ENCODE measurements around the gene GRHL3.

GRHL3 gene

DNA sequence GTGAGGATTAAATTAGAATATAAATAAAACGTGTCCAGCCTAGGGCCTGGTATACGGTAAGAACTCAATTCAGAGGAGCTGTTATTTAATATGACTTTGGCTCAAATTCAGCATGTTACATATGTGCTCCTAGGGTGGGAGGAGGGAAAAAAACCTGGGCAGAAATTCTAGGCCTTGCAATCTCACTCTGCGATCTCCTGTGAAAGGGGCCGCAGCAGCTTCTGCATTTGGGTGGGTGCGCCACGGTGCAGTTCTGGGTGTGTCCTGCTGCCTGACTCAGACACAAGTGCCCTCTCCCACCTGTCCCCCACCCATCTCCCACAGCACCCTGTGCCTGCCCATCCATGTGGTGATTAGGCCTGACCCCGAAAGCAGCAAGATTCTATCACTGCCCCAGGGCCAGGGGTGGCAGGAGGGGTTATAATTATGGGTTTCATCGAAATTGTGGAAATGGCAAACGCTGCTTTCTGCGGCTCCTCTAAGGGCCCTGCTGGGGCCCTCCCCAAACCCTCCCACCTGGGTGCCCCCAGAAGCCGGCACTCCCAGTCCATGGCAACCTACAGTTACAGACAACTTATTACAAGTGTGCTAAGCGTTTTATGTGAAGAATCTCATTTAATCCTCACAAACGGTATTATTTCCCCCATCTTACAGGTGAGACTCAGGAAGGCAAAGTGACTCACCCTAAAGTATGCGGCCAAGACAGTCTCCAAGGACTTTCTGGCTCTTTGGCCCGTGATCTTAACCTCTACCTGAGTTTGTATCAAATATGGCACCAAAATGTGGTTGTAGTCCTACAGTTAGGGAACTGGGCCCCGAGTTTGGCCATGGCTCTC is 25.5 kb upstream of the GRHL3 start:
- no peak for DNase-seq (ENCODE audit: low spot score)

DNA sequence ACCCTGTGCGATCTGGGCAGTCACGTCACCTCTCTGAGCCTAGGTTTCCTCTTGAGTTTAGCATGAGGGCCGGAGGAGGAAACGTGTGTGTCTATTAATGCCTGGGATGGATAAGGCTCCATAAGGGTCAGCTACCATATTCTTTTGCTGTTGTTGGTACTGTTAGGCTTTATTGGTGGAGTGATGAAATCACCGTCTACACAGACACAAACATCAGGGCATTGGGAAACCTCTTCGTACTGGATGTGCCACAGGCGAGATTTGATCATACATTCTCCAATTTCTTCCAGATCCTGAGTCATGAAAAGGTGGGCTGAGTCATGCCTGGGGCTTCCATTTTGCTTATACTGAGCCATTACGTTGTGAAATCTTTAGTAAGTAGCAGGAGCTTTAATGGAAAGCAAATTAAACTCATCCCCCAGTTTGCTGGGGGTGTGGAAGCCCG is 24.9 kb upstream of the GRHL3 start:
- peak; percentile 89 for DNase-seq (ENCODE audit: low spot score)

GRCh38 chr1:24294716-24295371 is 24.3 kb upstream of the GRHL3 start:
- DNase-seq (ENCODE audit: low spot score) = peak; percentile 79

GRCh38 chr1:24295535-24295934 is 23.6 kb upstream of the GRHL3 start:
- DNase-seq (ENCODE audit: low spot score) = no peak

DNA sequence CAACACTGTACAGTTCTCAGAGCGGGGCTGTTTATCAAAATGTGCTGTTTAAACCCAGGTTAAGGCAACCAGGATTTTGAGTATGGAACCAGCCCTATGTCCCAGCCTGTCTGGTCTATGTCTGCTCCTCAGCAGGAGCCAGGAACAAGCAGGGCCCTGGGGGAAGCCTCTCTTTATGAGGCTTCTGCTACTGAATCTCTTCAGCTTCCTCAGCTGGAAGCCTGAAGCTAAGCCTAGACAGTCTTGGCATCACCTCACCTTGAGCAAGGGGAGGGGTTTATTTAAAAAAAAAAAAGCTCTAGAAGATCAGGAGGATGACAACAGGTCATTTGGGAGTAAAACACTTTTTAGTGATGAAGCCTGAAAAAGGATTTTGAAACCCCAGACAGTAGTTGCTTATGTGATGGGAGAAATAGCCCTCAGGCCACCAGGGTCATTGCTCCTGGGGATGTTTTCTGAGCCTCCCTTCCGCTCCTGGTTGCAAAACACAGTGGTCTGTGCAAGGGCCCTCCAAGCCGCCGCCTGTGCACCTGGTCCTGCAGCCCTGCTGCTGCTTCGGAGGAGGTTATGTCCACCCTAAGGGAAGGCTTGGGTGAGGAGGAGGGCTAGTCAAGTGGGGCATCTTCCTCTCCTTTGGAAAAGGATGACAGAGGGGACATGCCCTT is 21.8 kb upstream of the GRHL3 start:
- DNase-seq (ENCODE audit: low spot score) = no peak

GRCh38 chr1:24297852-24298232 is 21.3 kb upstream of the GRHL3 start:
- no peak for DNase-seq (ENCODE audit: low spot score)

- DNase-seq (ENCODE audit: low spot score) = no peak
These were observed 20.6 kb upstream of the GRHL3 start for GRCh38 chr1:24298606-24299005.

GRCh38 chr1:24299901-24300300 is 19.3 kb upstream of the GRHL3 start:
- no peak for DNase-seq (ENCODE audit: low spot score)

DNA sequence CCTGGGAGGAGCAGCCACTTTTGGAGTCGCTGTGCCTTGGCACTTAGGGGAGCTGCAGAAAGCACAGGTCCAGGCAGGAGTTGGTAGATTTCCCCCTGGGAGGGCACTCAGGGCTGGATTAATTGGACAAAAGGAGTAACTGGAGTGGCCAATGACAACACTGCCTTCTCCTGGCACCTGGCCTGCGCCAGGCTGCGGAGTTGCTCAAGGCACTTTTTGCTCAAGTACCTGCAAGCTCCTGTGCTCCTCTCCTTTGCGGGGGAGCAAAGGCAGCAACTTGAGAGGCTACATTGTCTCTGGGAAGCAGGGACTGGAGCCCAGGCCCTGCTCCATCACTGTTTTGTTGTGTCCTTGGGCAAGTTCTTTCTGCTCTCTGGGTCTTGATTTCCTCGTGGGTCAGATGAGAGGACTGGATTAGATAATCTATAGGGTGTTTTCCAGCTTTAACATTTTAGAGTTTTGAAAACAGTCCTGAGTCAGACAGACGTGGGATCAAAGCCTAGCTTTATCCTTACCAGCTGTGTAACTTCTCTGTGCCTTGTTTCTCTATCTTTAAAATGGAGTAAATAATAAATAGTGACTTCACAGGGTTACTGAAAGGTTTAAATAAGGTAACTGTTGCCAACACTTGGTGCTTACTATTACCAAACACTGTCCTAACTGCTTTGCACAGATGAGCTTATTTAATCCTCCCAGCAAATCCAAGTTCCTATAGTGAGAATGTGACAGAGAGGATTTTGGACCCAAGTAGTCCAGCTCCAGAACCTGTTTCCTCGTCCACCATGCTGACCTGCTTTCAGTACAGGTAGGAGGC is 18.0 kb upstream of the GRHL3 start:
- no peak for DNase-seq (ENCODE audit: low spot score)

- DNase-seq (ENCODE audit: low spot score) = peak; percentile 38
These were observed 17.4 kb upstream of the GRHL3 start for GRCh38 chr1:24301785-24302175.

- no peak for DNase-seq (ENCODE audit: low spot score)
These were observed 16.9 kb upstream of the GRHL3 start for GRCh38 chr1:24302209-24302611.

DNA sequence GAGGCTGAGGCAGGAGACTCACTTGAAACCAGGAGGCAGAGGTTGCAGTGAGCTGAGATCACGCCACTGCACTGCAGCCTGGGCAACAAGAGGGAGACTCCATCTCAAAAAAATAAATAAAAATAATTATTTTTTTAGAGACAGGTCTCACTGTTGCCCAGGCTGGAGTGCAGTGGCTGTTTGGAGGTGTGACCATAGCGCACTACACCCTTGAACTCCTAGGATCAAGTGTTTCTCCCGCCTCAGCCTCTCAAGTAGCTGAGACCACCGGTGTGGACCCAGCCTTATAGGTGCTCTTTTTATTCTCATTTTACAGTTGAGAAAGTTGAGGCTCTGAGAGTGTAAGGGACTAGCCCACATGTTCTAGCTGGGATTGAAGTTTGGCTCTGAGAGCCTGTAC is 15.6 kb upstream of the GRHL3 start:
- DNase-seq (ENCODE audit: low spot score) = no peak

- DNase-seq (ENCODE audit: low spot score) = no peak
These were observed 14.4 kb upstream of the GRHL3 start for GRCh38 chr1:24304763-24305162.

DNA sequence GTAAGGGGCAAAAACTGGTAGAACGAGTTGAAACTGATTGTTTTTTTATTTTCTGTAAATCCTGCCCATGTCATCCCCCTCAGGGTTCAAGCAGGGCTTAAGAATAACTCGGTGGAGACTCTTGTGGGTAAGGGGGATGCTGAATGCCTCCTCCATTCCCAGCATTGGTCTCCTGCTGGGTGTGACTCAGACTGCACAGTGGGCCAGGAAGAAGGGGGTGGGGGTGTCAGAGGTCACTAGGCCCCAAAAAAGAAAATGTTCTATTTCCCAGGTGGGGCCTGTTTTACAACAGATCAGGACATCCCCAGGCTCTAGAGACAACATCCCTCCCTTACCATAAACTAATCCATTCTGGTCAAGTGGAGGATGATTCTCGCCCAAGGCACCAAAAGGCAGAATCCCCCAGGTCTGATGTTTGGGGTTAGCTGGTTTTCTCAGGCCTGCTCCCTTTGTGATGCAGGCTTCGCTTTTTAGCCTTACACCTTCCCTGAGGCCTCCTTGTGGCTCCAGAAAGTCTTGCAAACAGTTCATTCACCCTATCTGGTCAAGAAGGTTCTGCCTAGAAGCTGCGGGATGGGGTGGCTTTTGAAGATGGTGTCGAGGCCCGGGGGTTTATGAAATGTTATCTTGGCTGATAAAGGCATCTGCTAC is 10.7 kb upstream of the GRHL3 start:
- DNase-seq (ENCODE audit: low spot score) = no peak

GRCh38 chr1:24309762-24310485 is 9.2 kb upstream of the GRHL3 start:
- no peak for DNase-seq (ENCODE audit: low spot score)

DNA sequence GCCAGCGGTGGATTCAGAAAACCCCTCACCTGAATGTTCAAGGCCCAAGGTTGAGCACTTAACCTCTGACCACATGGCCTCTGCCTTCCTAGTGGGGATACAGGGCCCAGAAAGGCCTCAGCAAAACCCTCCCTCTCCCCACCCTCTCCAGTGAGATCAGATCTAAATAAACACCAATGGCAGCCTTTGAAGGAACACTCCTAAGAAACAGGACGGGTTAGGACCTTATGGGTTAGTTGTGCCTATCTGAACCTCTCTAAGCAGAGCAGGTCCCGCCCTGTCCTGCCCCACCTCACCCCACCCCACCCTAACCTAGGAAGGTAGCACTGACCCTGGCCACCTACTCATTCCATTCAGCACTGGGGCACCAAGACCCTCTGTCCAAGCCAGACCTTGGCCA is 7.9 kb upstream of the GRHL3 start:
- DNase-seq (ENCODE audit: low spot score) = no peak

DNA sequence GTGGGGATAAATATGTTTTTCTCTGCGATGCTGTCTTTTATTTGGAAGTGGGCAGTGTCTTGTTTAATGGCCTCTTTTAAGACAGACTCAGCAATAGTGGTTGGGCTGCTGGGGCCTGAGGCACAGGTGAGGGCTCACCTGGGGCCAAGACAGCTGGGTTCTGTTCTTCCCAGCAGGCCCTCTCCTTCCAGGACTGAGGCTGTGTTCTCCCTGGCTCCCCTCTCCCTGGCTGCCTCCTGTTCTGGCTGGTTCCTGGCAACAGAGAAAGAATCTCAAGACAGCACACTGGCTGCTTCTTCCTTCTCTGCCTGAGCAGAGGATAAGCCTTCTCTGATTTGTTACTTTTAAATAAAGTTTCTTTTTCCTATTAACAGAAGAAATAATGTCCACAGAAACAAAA is 7.4 kb upstream of the GRHL3 start:
- no peak for DNase-seq (ENCODE audit: low spot score)

GRCh38 chr1:24315391-24315790 is 3.8 kb upstream of the GRHL3 start:
- no peak for DNase-seq (ENCODE audit: low spot score)

DNA sequence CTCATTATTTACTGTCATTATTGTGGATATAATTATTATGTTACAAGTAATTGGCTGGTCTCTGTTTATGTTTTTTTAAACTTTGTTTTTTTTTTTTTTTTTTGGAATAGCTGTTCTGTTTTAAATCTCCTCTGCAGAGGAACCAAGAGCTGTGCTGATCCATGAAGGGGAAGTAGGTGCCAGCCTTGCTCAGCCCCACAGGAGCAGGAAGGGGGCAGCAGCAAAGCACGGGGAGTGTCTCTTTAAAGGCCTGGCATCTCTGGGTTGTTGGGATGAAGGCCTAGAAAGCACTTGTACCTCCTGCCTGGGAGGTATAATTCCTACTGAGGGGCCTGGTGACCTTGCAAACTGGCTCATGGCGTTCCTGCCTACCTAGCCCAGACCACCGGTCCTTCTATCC is 2.5 kb upstream of the GRHL3 start:
- DNase-seq (ENCODE audit: low spot score) = no peak

DNA sequence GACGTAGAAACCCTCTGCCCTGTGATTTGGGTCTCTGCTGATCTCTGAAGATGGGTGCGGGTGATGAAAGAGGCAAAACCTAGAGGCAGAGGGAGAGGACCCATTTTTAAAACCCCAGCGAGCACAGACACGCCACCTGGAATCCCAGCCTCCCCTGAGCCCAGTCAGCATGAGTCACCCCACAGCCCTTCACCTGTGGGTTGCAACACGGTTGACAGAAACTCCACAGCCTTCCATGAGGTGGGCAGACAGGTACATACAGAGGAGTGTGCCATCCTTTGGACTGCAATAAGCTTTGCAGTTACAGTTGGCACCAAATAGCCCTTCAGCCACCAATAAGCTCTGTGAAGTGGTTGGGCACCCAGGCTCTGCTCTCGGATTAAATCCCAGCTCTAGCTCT is 2.1 kb upstream of the GRHL3 start:
- DNase-seq (ENCODE audit: low spot score) = no peak

DNA sequence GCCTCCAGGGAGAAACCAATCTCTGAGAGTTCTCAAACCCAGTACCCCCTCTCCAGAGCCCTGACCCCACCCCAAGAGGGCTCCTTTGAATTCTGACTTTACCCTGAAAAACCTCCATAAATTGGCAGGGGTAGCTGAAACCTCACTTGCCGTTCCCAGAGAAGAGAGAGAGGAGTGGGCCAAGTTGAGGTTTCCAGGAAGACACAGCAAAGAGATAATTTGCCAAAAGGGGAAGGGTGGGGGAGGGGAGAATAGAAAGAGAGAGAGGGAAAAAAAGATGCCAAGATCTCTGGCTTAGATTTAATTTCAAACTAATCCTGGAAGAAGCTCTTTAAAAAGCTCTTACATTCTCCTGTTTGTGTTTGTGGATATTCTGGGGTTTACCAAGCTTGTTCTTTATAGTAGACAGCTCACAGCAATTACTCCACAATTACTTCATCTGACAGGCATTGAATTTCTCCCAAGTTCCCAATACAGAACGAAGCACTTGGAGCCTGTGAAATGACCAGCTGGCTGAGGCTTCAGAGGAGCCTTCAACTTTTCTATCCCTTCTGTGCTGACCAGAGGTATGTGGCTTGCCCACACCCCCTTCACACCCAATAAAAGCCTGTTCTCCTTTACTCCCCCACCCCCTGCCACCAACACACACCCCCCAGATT is 1.1 kb upstream of the GRHL3 start:
- peak; percentile 73 for DNase-seq (ENCODE audit: low spot score)
